Activated B cell treated with CpG ODN at 0.5 μM for 24 hours (primary cell): Measurements from ENCODE around the gene MGAT5. TPM values are rescaled to one million over a fixed set of nuclear protein-coding genes. Genes with fewer than 3 reads are reported as not detected.

Experiments used
- ATAC-seq: fragments of 200-7000 bp; cut with Tn5 transposase; one replicate; pipeline ENCODE4 v1.10.0; 2021; ENCODE audit warnings: low read depth, mild to moderate bottlenecking, moderate library complexity
- CTCF ChIA-PET: fragments of 350-600 bp; sonication (Branson Sonifier 250); formaldehyde crosslinking; loops from one replicate; lab custom pipeline; 2021; ENCODE audit warnings: antibody characterized with exemption; lab: Charles Lee
- POLR2A ChIA-PET: fragments of 350-600 bp; sonication (Branson Sonifier 250); formaldehyde crosslinking; loops from one replicate; lab custom pipeline; 2021; ENCODE audit warnings: antibody characterized with exemption; lab: Charles Lee
- DNase-seq: peaks from one replicate; pipeline ENCODE4 v3.0.0; 2022
- H3K27ac Mint-ChIP-seq: one replicate; pipeline ENCODE4 v1.8.0; 2020; ENCODE audit warnings: mixed read lengths
- H3K27me3 Mint-ChIP-seq: one replicate; pipeline ENCODE4 v1.8.0; 2021; ENCODE audit warnings: mixed read lengths
- H3K36me3 Mint-ChIP-seq: one replicate; pipeline ENCODE4 v1.8.0; 2021; ENCODE audit warnings: low read depth, mixed read lengths
- H3K4me1 Mint-ChIP-seq: one replicate; pipeline ENCODE4 v1.8.0; 2021; ENCODE audit warnings: mixed read lengths
- H3K4me3 Mint-ChIP-seq: one replicate; pipeline ENCODE4 v1.8.0; 2020; ENCODE audit warnings: mild to moderate bottlenecking, mixed read lengths
- H3K9me3 Mint-ChIP-seq: one replicate; pipeline ENCODE4 v1.8.0; 2020; ENCODE audit warnings: mixed read lengths
- CTCF ChIP-seq: fragments of 200-600 bp; IDR thresholded peaks from one replicate; pipeline ENCODE4 v1.8.0; 2022; ENCODE audit warnings: antibody characterized with exemption, mild to moderate bottlenecking
- intact Hi-C: fragments of 100-400 bp; cut with micrococcal nuclease; formaldehyde crosslinking; loops from one replicate; pipeline ENCODE4 v1.15.1; 2024
- total RNA-seq: library from RNA; stranded (reverse); gene quantifications from 2 replicates; pipeline ENCODE4 v1.2.3, GENCODE V29; 2022

The MGAT5 gene
- total RNA-seq, 1 donor from 2014 or later = 66.7 TPM

- Mint-ChIP-seq H3K27ac (peak overlapping the region; percentile 95), H3K36me3 (peaks cover 20% of the 10 kb centered on the region), H3K27me3 (no peaks in the 10 kb centered on the region), H3K9me3 (no peaks in the 10 kb centered on the region), H3K4me3 (peak overlapping the region; percentile 74), H3K4me1 (peaks cover 95% of the 10 kb centered on the region)
- ChIA-PET CTCF (interaction anchor here (0.7 to 4.7 kb wide), 8 partner anchors 8 to 370 kb away, joined by 3 to 28 read pairs (median 4); no protein-coding TSS in a partner anchor), POLR2A (interaction anchor here (0.7 to 6.5 kb wide), 7 partner anchors 9 to 100 kb away, joined by 3 to 66 read pairs (median 6); no protein-coding TSS in a partner anchor)
- intact Hi-C loops = loop anchor here (1.0 to 5.0 kb wide), 4 partner anchors 7 to 662 kb away; partner anchors contain the start of gene CCNT2
- DNase-seq (no peak), ATAC-seq (no peak)
- no peak for TF ChIP-seq CTCF
Observed at GRCh38 chr2:134254824-134255223, 952 bp downstream of the MGAT5 start.

- peaks cover 96% of the 10 kb centered on the region for H3K4me1 Mint-ChIP-seq
- TF ChIP-seq CTCF = no peak
- H3K4me3 Mint-ChIP-seq = peak overlapping the region; percentile 44
- no peaks in the 10 kb centered on the region for H3K27me3 Mint-ChIP-seq
- peak overlapping the region; percentile 97 for H3K27ac Mint-ChIP-seq
- POLR2A ChIA-PET = interaction anchor here (0.6 to 1.2 kb wide), 3 partner anchors 8 to 23 kb away, joined by 3 to 5 read pairs (median 4); no protein-coding TSS in a partner anchor
- DNase-seq = no peak
- ATAC-seq = no peak
- H3K9me3 Mint-ChIP-seq = no peaks in the 10 kb centered on the region
- intact Hi-C loops = no loop called here
- H3K36me3 Mint-ChIP-seq = peaks cover 22% of the 10 kb centered on the region
- CTCF ChIA-PET = interaction anchor here (1.1 to 4.0 kb wide), 3 partner anchors 12 to 155 kb away, joined by 4 to 22 read pairs (median 5); no protein-coding TSS in a partner anchor
Observed at GRCh38 chr2:134256956-134257355, 3.1 kb downstream of the MGAT5 start.

- Mint-ChIP-seq H3K4me1 (peaks cover 96% of the 10 kb centered on the region), H3K9me3 (no peaks in the 10 kb centered on the region), H3K36me3 (peaks cover 22% of the 10 kb centered on the region), H3K27me3 (no peaks in the 10 kb centered on the region), H3K4me3 (no peak overlapping the region), H3K27ac (peak overlapping the region; percentile 97)
- intact Hi-C loops = no loop called here
- POLR2A ChIA-PET = interaction anchor here (0.7 kb wide), 1 partner anchor 40 kb away, joined by 3 read pairs; no protein-coding TSS in a partner anchor
- ATAC-seq (no peak), DNase-seq (no peak)
- TF ChIP-seq CTCF = no peak
- CTCF ChIA-PET = interaction anchor here (1.7 kb wide), 1 partner anchor 154 kb away, joined by 5 read pairs; no protein-coding TSS in a partner anchor
Observed at GRCh38 chr2:134257509-134257908, 3.6 kb downstream of the MGAT5 start.

- Mint-ChIP-seq H3K4me3 (peak overlapping the region; percentile 67), H3K36me3 (peaks cover 22% of the 10 kb centered on the region), H3K27ac (peak overlapping the region; percentile 97), H3K27me3 (no peaks in the 10 kb centered on the region), H3K9me3 (no peaks in the 10 kb centered on the region), H3K4me1 (peaks cover 96% of the 10 kb centered on the region)
- POLR2A ChIA-PET = interaction anchor here (0.7 kb wide), 1 partner anchor 41 kb away, joined by 3 read pairs; no protein-coding TSS in a partner anchor
- CTCF ChIA-PET = no interaction called here
- intact Hi-C loops = no loop called here
- ATAC-seq = no peak
- no peak for DNase-seq
- TF ChIP-seq CTCF = no peak
Observed at GRCh38 chr2:134257965-134258683, 4.3 kb downstream of the MGAT5 start.
